K562 (cell line): ENCODE data around the gene ACSF2. TPM values are rescaled to one million over a fixed set of nuclear protein-coding genes. Genes with fewer than 3 reads are reported as not detected.

Experiments used
- BHLHE40 ChIP-seq: IDR thresholded peaks from 2 replicates; pipeline ENCODE4 v1.6.1; 2011; ENCODE audit warnings: low read length, improper control_type of control experiment
- CHCHD3 ChIP-seq: fragments of 250-450 bp; sonication (Bioruptor Pico); IDR thresholded peaks from 2 replicates; pipeline ENCODE4 v2.1.2; 2022; ENCODE audit warnings: mild to moderate bottlenecking
- CREBBP ChIP-seq: IDR thresholded peaks from one replicate; pipeline ENCODE4 v1.6.1; 2012; ENCODE audit warnings: low read depth, mild to moderate bottlenecking, control low read depth, inconsistent platforms, low read length
- HNRNPH1 ChIP-seq: fragments of 200-400 bp; formaldehyde crosslinking; optimal IDR thresholded peaks from 2 replicates; pipeline ENCODE3; 2017; ENCODE audit warnings: low read depth, mild to moderate bottlenecking, low read length, moderate library complexity
- SIX5 ChIP-seq, 2 experiments: IDR thresholded peaks; 2 replicates each; pipeline ENCODE4 v1.6.1; 2011; ENCODE audit warnings: low read length in 2 of 2, borderline replicate concordance in 1 of 2, low read depth in 1 of 2, mild to moderate bottlenecking in 1 of 2, moderate library complexity in 1 of 2; ENCODE audit not compliant: insufficient read depth in 1 of 2
- STAT5A ChIP-seq: IDR thresholded peaks from 2 replicates; pipeline ENCODE4 v1.6.1; 2012; ENCODE audit warnings: low read length, inconsistent platforms, borderline replicate concordance
- TAF1 ChIP-seq: IDR thresholded peaks from 2 replicates; pipeline ENCODE4 v1.6.1; 2011; ENCODE audit warnings: mild to moderate bottlenecking, low read length, moderate library complexity; ENCODE audit not compliant: insufficient read depth, control insufficient read depth, severe bottlenecking; ENCODE audit errors: extremely low read depth
- USF1 ChIP-seq: sonication (generic); formaldehyde crosslinking; IDR thresholded peaks from 2 replicates; pipeline ENCODE4 v1.9.0; 2022; ENCODE audit warnings: mild to moderate bottlenecking, missing genetic modification reagents
- polyA plus RNA-seq, 8 experiments: library from polyadenylated mRNA; depleted of rRNA in 4 of 8; stranded (reverse) in 5 of 8; unstranded in 3 of 8; fragments of >200 nt; fragmentation: Nextera tagmentation in 2 of 8; fragmentation: Illumina TruSeq in 1 of 8; extraction: Ambion mirVana in 2 of 8; extraction: Trizol in 1 of 8; gene quantifications; 2 replicates each; pipeline versions ENCODE4 v1.2.1 to v1.2.3, GENCODE V29; 2011 to 2014; ENCODE audit warnings: inconsistent platforms in 1 of 8, missing spikeins in 1 of 8
- total RNA-seq, 7 experiments: library from RNA; depleted of rRNA in 6 of 7; stranded (reverse); fragments of >200 nt in 6 of 7; fragmentation: Illumina TruSeq in 2 of 7; extraction: Trizol in 2 of 7; gene quantifications; 2 replicates each; pipeline versions ENCODE4 v1.2.1 to v1.2.3, GENCODE V29; 2011 to 2021; ENCODE audit warnings: low replicate concordance in 1 of 7
- TF ChIP-seq, protein P1 (sequence below): fragments of 450-650 bp; IDR thresholded peaks from 2 replicates; pipeline ENCODE4 v1.6.1; 2016; ENCODE audit warnings: mild to moderate bottlenecking, moderate library complexity
- TF ChIP-seq, protein P2 (sequence below), 3 experiments: fragments of 200-800 bp in 1 of 3; fragments of 250-450 bp in 1 of 3; fragments of 450-650 bp in 1 of 3; sonication (Bioruptor Pico) in 1 of 3; sonication (Bioruptor generic) in 1 of 3; formaldehyde crosslinking in 1 of 3; IDR thresholded peaks; 2 replicates each; pipeline versions ENCODE4 v1.6.1 to v1.8.0; 2016 to 2022; ENCODE audit warnings: mild to moderate bottlenecking in 2 of 3, missing genetic modification characterization in 2 of 3, missing compliant biosample characterization in 1 of 3, moderate library complexity in 1 of 3

Gene ACSF2
- total and polyA plus RNA-seq, 9 of the 15 experiments (the other 6 are each of a cell fraction or from before 2014, with no cell fraction given), result 0.89 to 6.1 (median 3.5) TPM

GRCh38 chr17:50425682-50426471, at the start of gene ACSF2 (continued):
- TF ChIP-seq, protein P1, sequence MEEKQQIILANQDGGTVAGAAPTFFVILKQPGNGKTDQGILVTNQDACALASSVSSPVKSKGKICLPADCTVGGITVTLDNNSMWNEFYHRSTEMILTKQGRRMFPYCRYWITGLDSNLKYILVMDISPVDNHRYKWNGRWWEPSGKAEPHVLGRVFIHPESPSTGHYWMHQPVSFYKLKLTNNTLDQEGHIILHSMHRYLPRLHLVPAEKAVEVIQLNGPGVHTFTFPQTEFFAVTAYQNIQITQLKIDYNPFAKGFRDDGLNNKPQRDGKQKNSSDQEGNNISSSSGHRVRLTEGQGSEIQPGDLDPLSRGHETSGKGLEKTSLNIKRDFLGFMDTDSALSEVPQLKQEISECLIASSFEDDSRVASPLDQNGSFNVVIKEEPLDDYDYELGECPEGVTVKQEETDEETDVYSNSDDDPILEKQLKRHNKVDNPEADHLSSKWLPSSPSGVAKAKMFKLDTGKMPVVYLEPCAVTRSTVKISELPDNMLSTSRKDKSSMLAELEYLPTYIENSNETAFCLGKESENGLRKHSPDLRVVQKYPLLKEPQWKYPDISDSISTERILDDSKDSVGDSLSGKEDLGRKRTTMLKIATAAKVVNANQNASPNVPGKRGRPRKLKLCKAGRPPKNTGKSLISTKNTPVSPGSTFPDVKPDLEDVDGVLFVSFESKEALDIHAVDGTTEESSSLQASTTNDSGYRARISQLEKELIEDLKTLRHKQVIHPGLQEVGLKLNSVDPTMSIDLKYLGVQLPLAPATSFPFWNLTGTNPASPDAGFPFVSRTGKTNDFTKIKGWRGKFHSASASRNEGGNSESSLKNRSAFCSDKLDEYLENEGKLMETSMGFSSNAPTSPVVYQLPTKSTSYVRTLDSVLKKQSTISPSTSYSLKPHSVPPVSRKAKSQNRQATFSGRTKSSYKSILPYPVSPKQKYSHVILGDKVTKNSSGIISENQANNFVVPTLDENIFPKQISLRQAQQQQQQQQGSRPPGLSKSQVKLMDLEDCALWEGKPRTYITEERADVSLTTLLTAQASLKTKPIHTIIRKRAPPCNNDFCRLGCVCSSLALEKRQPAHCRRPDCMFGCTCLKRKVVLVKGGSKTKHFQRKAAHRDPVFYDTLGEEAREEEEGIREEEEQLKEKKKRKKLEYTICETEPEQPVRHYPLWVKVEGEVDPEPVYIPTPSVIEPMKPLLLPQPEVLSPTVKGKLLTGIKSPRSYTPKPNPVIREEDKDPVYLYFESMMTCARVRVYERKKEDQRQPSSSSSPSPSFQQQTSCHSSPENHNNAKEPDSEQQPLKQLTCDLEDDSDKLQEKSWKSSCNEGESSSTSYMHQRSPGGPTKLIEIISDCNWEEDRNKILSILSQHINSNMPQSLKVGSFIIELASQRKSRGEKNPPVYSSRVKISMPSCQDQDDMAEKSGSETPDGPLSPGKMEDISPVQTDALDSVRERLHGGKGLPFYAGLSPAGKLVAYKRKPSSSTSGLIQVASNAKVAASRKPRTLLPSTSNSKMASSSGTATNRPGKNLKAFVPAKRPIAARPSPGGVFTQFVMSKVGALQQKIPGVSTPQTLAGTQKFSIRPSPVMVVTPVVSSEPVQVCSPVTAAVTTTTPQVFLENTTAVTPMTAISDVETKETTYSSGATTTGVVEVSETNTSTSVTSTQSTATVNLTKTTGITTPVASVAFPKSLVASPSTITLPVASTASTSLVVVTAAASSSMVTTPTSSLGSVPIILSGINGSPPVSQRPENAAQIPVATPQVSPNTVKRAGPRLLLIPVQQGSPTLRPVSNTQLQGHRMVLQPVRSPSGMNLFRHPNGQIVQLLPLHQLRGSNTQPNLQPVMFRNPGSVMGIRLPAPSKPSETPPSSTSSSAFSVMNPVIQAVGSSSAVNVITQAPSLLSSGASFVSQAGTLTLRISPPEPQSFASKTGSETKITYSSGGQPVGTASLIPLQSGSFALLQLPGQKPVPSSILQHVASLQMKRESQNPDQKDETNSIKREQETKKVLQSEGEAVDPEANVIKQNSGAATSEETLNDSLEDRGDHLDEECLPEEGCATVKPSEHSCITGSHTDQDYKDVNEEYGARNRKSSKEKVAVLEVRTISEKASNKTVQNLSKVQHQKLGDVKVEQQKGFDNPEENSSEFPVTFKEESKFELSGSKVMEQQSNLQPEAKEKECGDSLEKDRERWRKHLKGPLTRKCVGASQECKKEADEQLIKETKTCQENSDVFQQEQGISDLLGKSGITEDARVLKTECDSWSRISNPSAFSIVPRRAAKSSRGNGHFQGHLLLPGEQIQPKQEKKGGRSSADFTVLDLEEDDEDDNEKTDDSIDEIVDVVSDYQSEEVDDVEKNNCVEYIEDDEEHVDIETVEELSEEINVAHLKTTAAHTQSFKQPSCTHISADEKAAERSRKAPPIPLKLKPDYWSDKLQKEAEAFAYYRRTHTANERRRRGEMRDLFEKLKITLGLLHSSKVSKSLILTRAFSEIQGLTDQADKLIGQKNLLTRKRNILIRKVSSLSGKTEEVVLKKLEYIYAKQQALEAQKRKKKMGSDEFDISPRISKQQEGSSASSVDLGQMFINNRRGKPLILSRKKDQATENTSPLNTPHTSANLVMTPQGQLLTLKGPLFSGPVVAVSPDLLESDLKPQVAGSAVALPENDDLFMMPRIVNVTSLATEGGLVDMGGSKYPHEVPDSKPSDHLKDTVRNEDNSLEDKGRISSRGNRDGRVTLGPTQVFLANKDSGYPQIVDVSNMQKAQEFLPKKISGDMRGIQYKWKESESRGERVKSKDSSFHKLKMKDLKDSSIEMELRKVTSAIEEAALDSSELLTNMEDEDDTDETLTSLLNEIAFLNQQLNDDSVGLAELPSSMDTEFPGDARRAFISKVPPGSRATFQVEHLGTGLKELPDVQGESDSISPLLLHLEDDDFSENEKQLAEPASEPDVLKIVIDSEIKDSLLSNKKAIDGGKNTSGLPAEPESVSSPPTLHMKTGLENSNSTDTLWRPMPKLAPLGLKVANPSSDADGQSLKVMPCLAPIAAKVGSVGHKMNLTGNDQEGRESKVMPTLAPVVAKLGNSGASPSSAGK, result peak; percentile 43; the same call in 1 of the 2 replicates
- TF ChIP-seq BHLHE40 (peak; percentile 74), SIX5 (IDR thresholded peaks at IDR 0.05; ENCODE audit: borderline replicate concordance in 1 of 2, insufficient read depth in 1 of 2, low read depth in 1 of 2, low read length in 2 of 2) (no peak), CREBBP (no peak), TAF1 (peak; percentile 53), STAT5A (no peak), CHCHD3 (CRISPR knock-in tag) (no peak), HNRNPH1 (no peak), USF1 (CRISPR knock-in tag) (peak; percentile 84)
- TF ChIP-seq, protein P2, sequence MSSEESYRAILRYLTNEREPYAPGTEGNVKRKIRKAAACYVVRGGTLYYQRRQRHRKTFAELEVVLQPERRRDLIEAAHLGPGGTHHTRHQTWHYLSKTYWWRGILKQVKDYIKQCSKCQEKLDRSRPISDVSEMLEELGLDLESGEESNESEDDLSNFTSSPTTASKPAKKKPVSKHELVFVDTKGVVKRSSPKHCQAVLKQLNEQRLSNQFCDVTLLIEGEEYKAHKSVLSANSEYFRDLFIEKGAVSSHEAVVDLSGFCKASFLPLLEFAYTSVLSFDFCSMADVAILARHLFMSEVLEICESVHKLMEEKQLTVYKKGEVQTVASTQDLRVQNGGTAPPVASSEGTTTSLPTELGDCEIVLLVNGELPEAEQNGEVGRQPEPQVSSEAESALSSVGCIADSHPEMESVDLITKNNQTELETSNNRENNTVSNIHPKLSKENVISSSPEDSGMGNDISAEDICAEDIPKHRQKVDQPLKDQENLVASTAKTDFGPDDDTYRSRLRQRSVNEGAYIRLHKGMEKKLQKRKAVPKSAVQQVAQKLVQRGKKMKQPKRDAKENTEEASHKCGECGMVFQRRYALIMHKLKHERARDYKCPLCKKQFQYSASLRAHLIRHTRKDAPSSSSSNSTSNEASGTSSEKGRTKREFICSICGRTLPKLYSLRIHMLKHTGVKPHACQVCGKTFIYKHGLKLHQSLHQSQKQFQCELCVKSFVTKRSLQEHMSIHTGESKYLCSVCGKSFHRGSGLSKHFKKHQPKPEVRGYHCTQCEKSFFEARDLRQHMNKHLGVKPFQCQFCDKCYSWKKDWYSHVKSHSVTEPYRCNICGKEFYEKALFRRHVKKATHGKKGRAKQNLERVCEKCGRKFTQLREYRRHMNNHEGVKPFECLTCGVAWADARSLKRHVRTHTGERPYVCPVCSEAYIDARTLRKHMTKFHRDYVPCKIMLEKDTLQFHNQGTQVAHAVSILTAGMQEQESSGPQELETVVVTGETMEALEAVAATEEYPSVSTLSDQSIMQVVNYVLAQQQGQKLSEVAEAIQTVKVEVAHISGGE (CRISPR knock-in tag; IDR thresholded peaks at IDR 0.05), result 0 out of 6 replicates have a peak, but pooled peaks of 1 of the 3 experiments have one; percentile 22
